ENCODE data around the gene STAC3. TPM values are rescaled to one million over a fixed set of nuclear protein-coding genes. Genes with fewer than 3 reads are reported as not detected.

The STAC3 gene
- total and polyA plus RNA-seq, 9 of the 15 experiments (the other 6 are each of a cell fraction or from before 2014, with no cell fraction given) = 0.45 to 6.4 (median 3.3) TPM

DNA sequence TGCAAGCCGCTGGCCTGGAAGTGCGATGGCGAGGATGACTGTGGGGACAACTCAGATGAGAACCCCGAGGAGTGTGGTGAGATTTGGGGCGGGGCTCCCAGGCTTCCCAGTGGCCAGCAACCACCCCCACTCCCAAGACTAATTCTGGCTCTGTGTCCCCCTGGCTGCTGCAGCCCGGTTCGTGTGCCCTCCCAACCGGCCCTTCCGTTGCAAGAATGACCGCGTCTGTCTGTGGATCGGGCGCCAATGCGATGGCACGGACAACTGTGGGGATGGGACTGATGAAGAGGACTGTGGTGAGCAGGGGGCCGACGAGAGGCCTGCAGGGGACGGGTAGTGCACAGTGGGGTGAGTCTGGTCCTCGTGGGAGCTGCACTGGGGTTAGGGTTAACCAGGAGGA lies 46.5 kb downstream of the STAC3 start:
- no peak for ATAC-seq
- H3K4me1 ChIP-seq (replicated peaks in 1 of 2; ENCODE audit: control insufficient read depth in 2 of 2, insufficient read depth in 2 of 2, low read length in 2 of 2) = peaks cover 0 to 36% of the 10 kb centered on the region in 2 experiments; a peak in 2 of 5 replicates
- no peak for DNase-seq (ENCODE audit: extremely low read depth in 1 of 4, low spot score in 3 of 4)
- H3K9me1 ChIP-seq (ENCODE audit: control insufficient read depth, insufficient read depth, low read length) = peaks cover 2% of the 10 kb centered on the region
- no peaks in the 10 kb centered on the region for H3K9me3 ChIP-seq (replicated peaks; ENCODE audit: control insufficient read depth, insufficient read depth, low read depth, low read length)
- intact Hi-C loops (cut with micrococcal nuclease) = no loop called here
- peaks cover 48 to 90% of the 10 kb centered on the region in 2 experiments; a peak in 4 of 5 replicates for H3K27me3 ChIP-seq (ENCODE audit: control insufficient read depth in 2 of 2, insufficient read depth in 2 of 2, low read length in 2 of 2)
- no TSS peak for BruUV-seq (replicated peaks)
- H2AFZ ChIP-seq (ENCODE audit: low read depth, low read length) = no peak overlapping the region
- ChIA-PET POLR2A (interaction anchor here (0.5 kb wide), 1 partner anchor 19 kb away, joined by 3 read pairs; no protein-coding TSS in a partner anchor), CTCF (ENCODE audit: low intra/inter-chr PET ratio) (interaction anchor here (0.5 kb wide), 1 partner anchor 34 kb away, joined by 3 read pairs; no protein-coding TSS in a partner anchor)
- H3K27ac ChIP-seq (ENCODE audit: extremely low read depth, low read depth, low read length) = no peak overlapping the region
- WGBS (ENCODE audit: insufficient coverage, low coverage, missing lambda C conversion rate) = 6% methylated on average over 18 of the region's 19 CpGs
- in situ Hi-C loops (cut with MboI) = no loop called here
- no peak overlapping the region for H3K9ac ChIP-seq (ENCODE audit: insufficient read depth in 1 of 2, low read depth in 2 of 2, low read length in 2 of 2)
- no peak for TF ChIP-seq ZC3H8 (IDR thresholded peaks at IDR 0.05)
- TF ChIP-seq, protein P1, sequence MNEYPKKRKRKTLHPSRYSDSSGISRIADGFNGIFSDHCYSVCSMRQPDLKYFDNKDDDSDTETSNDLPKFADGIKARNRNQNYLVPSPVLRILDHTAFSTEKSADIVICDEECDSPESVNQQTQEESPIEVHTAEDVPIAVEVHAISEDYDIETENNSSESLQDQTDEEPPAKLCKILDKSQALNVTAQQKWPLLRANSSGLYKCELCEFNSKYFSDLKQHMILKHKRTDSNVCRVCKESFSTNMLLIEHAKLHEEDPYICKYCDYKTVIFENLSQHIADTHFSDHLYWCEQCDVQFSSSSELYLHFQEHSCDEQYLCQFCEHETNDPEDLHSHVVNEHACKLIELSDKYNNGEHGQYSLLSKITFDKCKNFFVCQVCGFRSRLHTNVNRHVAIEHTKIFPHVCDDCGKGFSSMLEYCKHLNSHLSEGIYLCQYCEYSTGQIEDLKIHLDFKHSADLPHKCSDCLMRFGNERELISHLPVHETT (CRISPR knock-in tag; conservative IDR thresholded peaks at IDR 0.05 in 1 of 2, IDR thresholded peaks at IDR 0.05 in 1 of 2) = no peak
- no peak for TF ChIP-seq MEIS2 (IDR thresholded peaks at IDR 0.05; ENCODE audit: partially characterized antibody)
- TF ChIP-seq CTBP1 (IDR thresholded peaks at IDR 0.05; ENCODE audit: borderline replicate concordance) = no peak
- TF ChIP-seq ZNF696 (CRISPR knock-in tag; conservative IDR thresholded peaks at IDR 0.05) = no peak
- no peak for TF ChIP-seq CSDE1 (IDR thresholded peaks at IDR 0.05)
- no peak for TF ChIP-seq ZKSCAN3 (CRISPR knock-in tag; IDR thresholded peaks at IDR 0.05)
- TF ChIP-seq NRF1 (conservative IDR thresholded peaks at IDR 0.05 in 1 of 2, IDR thresholded peaks at IDR 0.05 in 1 of 2) = no peak
- no peak for TF ChIP-seq MYNN (IDR thresholded peaks at IDR 0.05)
- no peak for TF ChIP-seq MYNN (CRISPR knock-in tag; IDR thresholded peaks at IDR 0.05)
- TF ChIP-seq HNRNPLL (IDR thresholded peaks at IDR 0.05; ENCODE audit: low read depth, low read length, poor library complexity, severe bottlenecking) = no peak
- no peak for TF ChIP-seq ZNF354B (CRISPR knock-in tag; IDR thresholded peaks at IDR 0.05)
- TF ChIP-seq, protein P2, sequence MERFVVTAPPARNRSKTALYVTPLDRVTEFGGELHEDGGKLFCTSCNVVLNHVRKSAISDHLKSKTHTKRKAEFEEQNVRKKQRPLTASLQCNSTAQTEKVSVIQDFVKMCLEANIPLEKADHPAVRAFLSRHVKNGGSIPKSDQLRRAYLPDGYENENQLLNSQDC (CRISPR knock-in tag; IDR thresholded peaks at IDR 0.05) = no peak
- TF ChIP-seq, protein P3, sequence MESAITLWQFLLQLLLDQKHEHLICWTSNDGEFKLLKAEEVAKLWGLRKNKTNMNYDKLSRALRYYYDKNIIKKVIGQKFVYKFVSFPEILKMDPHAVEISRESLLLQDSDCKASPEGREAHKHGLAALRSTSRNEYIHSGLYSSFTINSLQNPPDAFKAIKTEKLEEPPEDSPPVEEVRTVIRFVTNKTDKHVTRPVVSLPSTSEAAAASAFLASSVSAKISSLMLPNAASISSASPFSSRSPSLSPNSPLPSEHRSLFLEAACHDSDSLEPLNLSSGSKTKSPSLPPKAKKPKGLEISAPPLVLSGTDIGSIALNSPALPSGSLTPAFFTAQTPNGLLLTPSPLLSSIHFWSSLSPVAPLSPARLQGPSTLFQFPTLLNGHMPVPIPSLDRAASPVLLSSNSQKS (CRISPR knock-in tag; IDR thresholded peaks at IDR 0.05) = no peak
- no peak for TF ChIP-seq ZNF699 (CRISPR knock-in tag; IDR thresholded peaks at IDR 0.05; ENCODE audit: insufficient replicate concordance)
- no peaks in the 10 kb centered on the region for H3K79me2 ChIP-seq (ENCODE audit: control insufficient read depth, insufficient read depth, low read length)
- peaks cover 19% of the 10 kb centered on the region for H4K20me1 ChIP-seq (replicated peaks; ENCODE audit: control insufficient read depth, insufficient read depth, low read length)
- H3K36me3 ChIP-seq (ENCODE audit: control insufficient read depth, insufficient read depth, low read length) = no peaks in the 10 kb centered on the region
- no peak overlapping the region for H3K4me2 ChIP-seq (ENCODE audit: insufficient read depth, low read length)
- H3K4me3 ChIP-seq = no peak overlapping the region
- no peak for FAIRE-seq
